Measurements from ENCODE around the gene NLGN4Y. TPM values are rescaled to one million over a fixed set of nuclear protein-coding genes. Genes with fewer than 3 reads are reported as not detected.

The NLGN4Y gene
- total RNA-seq, 1 experiment from 2014 or later: not detected

DNA sequence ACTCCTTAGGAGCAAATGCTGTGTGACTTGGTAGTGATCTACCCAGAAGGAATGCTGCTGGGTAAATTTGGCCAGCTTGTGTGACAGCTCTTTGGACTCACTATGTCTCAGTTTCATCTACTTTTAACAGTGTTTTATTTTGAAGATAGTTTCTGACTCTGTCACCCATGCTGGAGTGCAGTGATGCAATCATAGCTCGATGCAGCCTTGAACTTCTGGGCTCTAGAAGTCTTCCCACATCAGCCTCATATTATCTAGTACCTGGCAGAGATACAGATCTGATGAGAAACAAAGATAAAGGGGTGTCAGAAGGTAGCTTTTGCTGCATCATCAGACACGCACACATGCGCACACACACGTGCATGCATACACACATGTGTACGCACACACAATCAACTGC is 19.2 kb downstream of the NLGN4Y start:
- no peak for DNase-seq
- H3K27me3 Mint-ChIP-seq (ENCODE audit: low read depth): no peaks in the 10 kb centered on the region

More for the DNA sequence above, 19.2 kb downstream of the NLGN4Y start:
- TF ChIP-seq, protein P1, sequence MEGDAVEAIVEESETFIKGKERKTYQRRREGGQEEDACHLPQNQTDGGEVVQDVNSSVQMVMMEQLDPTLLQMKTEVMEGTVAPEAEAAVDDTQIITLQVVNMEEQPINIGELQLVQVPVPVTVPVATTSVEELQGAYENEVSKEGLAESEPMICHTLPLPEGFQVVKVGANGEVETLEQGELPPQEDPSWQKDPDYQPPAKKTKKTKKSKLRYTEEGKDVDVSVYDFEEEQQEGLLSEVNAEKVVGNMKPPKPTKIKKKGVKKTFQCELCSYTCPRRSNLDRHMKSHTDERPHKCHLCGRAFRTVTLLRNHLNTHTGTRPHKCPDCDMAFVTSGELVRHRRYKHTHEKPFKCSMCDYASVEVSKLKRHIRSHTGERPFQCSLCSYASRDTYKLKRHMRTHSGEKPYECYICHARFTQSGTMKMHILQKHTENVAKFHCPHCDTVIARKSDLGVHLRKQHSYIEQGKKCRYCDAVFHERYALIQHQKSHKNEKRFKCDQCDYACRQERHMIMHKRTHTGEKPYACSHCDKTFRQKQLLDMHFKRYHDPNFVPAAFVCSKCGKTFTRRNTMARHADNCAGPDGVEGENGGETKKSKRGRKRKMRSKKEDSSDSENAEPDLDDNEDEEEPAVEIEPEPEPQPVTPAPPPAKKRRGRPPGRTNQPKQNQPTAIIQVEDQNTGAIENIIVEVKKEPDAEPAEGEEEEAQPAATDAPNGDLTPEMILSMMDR (conservative IDR thresholded peaks at IDR 0.05): no peak
- Histone ChIP-seq H2BK15ac (ENCODE audit: low read depth, low read length) (no peak overlapping the region), H4K20me1 (ENCODE audit: control insufficient read depth, insufficient read depth, insufficient read length) (no peaks in the 10 kb centered on the region), H3K79me1 (ENCODE audit: insufficient read depth, low read depth, low read length, poor library complexity, severe bottlenecking) (no peaks in the 10 kb centered on the region), H2BK20ac (ENCODE audit: low read depth, low read length, poor library complexity, severe bottlenecking) (no peak overlapping the region), H3K4ac (ENCODE audit: low read depth, low read length) (no peak overlapping the region), H2BK120ac (ENCODE audit: low read depth, low read length, poor library complexity, severe bottlenecking) (no peak overlapping the region), H3K23ac (ENCODE audit: insufficient read length, low read depth, low read length) (no peak overlapping the region), H2AK5ac (ENCODE audit: insufficient read length, low read length) (no peak overlapping the region), H3K27me3 (ENCODE audit: insufficient read depth, low read length) (no peaks in the 10 kb centered on the region), H2BK5ac (ENCODE audit: insufficient read length, low read length) (no peak overlapping the region), H3K14ac (ENCODE audit: insufficient read depth, low read length) (no peak overlapping the region), H3K9me3 (ENCODE audit: control insufficient read depth, low read depth, low read length) (no peaks in the 10 kb centered on the region), H3K9ac (ENCODE audit: extremely low read depth, insufficient read length, low read length) (no peak overlapping the region), H2BK12ac (ENCODE audit: insufficient read length, low read depth, low read length) (no peak overlapping the region), H2AFZ (ENCODE audit: low read length) (no peak overlapping the region), H3K56ac (ENCODE audit: insufficient read length, low read depth, low read length) (no peak overlapping the region), H3T11ph (ENCODE audit: low read length) (no peak overlapping the region), H4K8ac (replicated peaks; ENCODE audit: insufficient read length, low read depth, low read length) (no peak overlapping the region), H3K4me2 (ENCODE audit: insufficient read depth, insufficient read length, low read length) (no peak overlapping the region), H3K18ac (ENCODE audit: insufficient read length, low read depth, low read length) (no peak overlapping the region), H3K79me2 (ENCODE audit: insufficient read depth, low read length) (no peaks in the 10 kb centered on the region), H4K5ac (ENCODE audit: insufficient read length, low read depth, low read length) (no peak overlapping the region), H3K27ac (ENCODE audit: insufficient read length, low read depth, low read length) (no peak overlapping the region), H3K4me1 (ENCODE audit: insufficient read depth, low read length) (no peaks in the 10 kb centered on the region), H3K23me2 (ENCODE audit: insufficient read length, low read depth, low read length, poor library complexity, severe bottlenecking) (no peaks in the 10 kb centered on the region), H4K91ac (ENCODE audit: insufficient read length, low read depth, low read length) (no peak overlapping the region)
- Mint-ChIP-seq H3K4me1 (no peaks in the 10 kb centered on the region), H3K9me3 (no peaks in the 10 kb centered on the region), H3K27ac (no peak overlapping the region), H3K36me3 (ENCODE audit: insufficient read depth in 1 of 3, low read depth in 3 of 3) (no peaks in the 10 kb centered on the region), H3K4me3 (no peak overlapping the region)
- WGBS (ENCODE audit: extremely low coverage, insufficient read length, low lambda C conversion rate): no CpG with 5 or more reads among the region's 5 CpGs

Data from H9 (cell line).